IPS DF 4.7 (cell line): ENCODE results near the gene AUH.

Experiments
- DNase-seq: peaks from one replicate; pipeline ENCODE4 v3.0.0-alpha.2; 2013; ENCODE audit warnings: low spot score; ENCODE audit errors: extremely low read depth

AUH gene

GRCh38 chr9:91338681-91339080 is 23.0 kb downstream of the AUH start:
- DNase-seq: no peak

GRCh38 chr9:91336786-91337185 is 24.9 kb downstream of the AUH start:
- no peak for DNase-seq

- DNase-seq: no peak
These were observed 27.7 kb downstream of the AUH start for GRCh38 chr9:91334053-91334452.

- no peak for DNase-seq
These were observed 28.2 kb downstream of the AUH start for GRCh38 chr9:91333551-91333950.

- no peak for DNase-seq
These were observed 29.0 kb downstream of the AUH start for GRCh38 chr9:91332546-91333231.

- DNase-seq: no peak
These were observed 29.9 kb downstream of the AUH start for GRCh38 chr9:91331849-91332248.

- DNase-seq: no peak
These were observed 33.5 kb downstream of the AUH start for GRCh38 chr9:91328186-91328585.

GRCh38 chr9:91321691-91322090 is 40.0 kb downstream of the AUH start:
- DNase-seq: no peak

GRCh38 chr9:91320299-91320698 is 41.4 kb downstream of the AUH start:
- no peak for DNase-seq

GRCh38 chr9:91316093-91316492 is 45.6 kb downstream of the AUH start:
- DNase-seq: no peak

GRCh38 chr9:91315191-91315590 is 46.5 kb downstream of the AUH start:
- DNase-seq: no peak

GRCh38 chr9:91312717-91313325 is 48.9 kb downstream of the AUH start:
- no peak for DNase-seq

GRCh38 chr9:91310037-91310436 is 51.7 kb downstream of the AUH start:
- no peak for DNase-seq

- DNase-seq: no peak
These were observed 53.5 kb downstream of the AUH start for GRCh38 chr9:91308191-91308590.

- no peak for DNase-seq
These were observed 54.4 kb downstream of the AUH start for GRCh38 chr9:91307279-91307678.

- DNase-seq: no peak
These were observed 55.5 kb downstream of the AUH start for GRCh38 chr9:91306296-91306630.

GRCh38 chr9:91305596-91306295 is 56.0 kb downstream of the AUH start:
- DNase-seq: no peak

GRCh38 chr9:91303741-91304415 is 57.8 kb downstream of the AUH start:
- no peak for DNase-seq

GRCh38 chr9:91302831-91303230 is 58.9 kb downstream of the AUH start:
- DNase-seq: no peak

- DNase-seq: no peak
These were observed 60.6 kb downstream of the AUH start for GRCh38 chr9:91301161-91301560.

GRCh38 chr9:91298311-91298710 is 63.4 kb downstream of the AUH start:
- no peak for DNase-seq

- no peak for DNase-seq
These were observed 64.4 kb downstream of the AUH start for GRCh38 chr9:91297306-91297705.
